ENCODE data around the gene CCNDBP1.
"Not testable (repeated sequence)": the region's sequence is repeated elsewhere in the genome, so short reads cannot be mapped to it uniquely, and the experiment has no call there.

The CCNDBP1 gene

DNA sequence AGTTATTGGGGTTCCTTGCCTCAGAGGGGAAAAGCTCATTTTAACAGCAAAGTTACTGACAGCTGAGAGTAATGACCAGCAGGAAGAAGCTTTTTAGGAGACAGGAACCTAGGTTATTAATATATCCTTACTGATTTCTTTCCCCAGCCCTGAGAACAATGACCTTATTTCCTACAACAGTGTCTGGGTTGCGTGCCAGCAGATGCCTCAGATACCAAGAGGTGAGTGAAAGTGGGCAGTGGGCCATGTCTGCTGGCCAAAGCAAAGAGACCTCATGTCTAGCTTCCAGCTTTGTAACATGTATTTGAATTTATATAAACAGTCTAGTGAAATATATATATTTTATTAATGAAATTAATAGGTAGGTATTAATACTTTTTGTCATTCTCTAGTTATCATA, 5.0 kb downstream of the CCNDBP1 start:
- Histone ChIP-seq H3K27me3 (replicated peaks) (no peaks in the 10 kb centered on the region), H3K4me3 (ENCODE audit: low read depth, low read length) (no peak overlapping the region), H3K36me3 (replicated peaks) (peaks cover 27% of the 10 kb centered on the region), H3K27ac (no peak overlapping the region)
- TF ChIP-seq, protein P1, sequence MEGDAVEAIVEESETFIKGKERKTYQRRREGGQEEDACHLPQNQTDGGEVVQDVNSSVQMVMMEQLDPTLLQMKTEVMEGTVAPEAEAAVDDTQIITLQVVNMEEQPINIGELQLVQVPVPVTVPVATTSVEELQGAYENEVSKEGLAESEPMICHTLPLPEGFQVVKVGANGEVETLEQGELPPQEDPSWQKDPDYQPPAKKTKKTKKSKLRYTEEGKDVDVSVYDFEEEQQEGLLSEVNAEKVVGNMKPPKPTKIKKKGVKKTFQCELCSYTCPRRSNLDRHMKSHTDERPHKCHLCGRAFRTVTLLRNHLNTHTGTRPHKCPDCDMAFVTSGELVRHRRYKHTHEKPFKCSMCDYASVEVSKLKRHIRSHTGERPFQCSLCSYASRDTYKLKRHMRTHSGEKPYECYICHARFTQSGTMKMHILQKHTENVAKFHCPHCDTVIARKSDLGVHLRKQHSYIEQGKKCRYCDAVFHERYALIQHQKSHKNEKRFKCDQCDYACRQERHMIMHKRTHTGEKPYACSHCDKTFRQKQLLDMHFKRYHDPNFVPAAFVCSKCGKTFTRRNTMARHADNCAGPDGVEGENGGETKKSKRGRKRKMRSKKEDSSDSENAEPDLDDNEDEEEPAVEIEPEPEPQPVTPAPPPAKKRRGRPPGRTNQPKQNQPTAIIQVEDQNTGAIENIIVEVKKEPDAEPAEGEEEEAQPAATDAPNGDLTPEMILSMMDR (IDR thresholded peaks at IDR 0.05; ENCODE audit: low read depth, low read length, missing control alignments) = no peak
- in situ Hi-C loops (cut with HindIII; ENCODE audit: low pct_ligation_motif_present, low sequenced_read_pairs) = no loop called here
- DNase-seq = no peak

DNA sequence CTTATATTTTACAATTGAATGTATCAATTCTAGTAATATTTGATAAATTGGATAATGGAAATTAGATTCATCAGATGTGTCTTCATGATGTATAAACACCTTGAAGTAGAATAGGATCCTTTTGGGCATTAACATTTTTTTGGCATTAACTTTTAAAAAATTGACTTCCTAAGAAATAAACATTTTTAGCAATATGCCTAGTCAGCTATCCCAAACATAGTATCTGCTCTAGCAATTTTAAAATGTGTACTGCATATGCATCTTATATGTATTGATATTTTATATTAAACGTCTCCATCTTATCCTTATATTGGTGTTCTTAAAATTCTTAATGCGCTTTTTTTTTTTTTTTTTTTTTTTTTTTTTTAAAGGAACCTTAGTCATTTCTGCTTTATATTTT, 8.5 kb downstream of the CCNDBP1 start:
- TF ChIP-seq, protein P1 (IDR thresholded peaks at IDR 0.05; ENCODE audit: low read depth, low read length, missing control alignments) = no peak
- in situ Hi-C loops (cut with HindIII; ENCODE audit: low pct_ligation_motif_present, low sequenced_read_pairs) = no loop called here
- DNase-seq = no peak
- Histone ChIP-seq H3K27me3 (replicated peaks) (no peaks in the 10 kb centered on the region), H3K36me3 (replicated peaks) (peaks cover 31% of the 10 kb centered on the region), H3K27ac (no peak overlapping the region), H3K4me3 (ENCODE audit: low read depth, low read length) (no peak overlapping the region)

DNA sequence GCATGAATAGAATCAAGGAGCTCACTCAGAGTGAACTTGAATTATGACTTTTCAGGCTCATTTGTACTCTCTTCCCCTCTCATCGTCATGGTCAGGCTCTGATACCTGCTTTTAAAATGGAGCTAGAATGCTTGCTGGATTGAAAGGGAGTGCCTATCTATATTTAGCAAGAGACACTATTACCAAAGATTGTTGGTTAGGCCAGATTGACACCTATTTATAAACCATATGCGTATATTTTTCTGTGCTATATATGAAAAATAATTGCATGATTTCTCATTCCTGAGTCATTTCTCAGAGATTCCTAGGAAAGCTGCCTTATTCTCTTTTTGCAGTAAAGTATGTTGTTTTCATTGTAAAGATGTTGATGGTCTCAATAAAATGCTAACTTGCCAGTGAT, 9.6 kb downstream of the CCNDBP1 start:
- Histone ChIP-seq H3K4me3 (ENCODE audit: low read depth, low read length) (no peak overlapping the region), H3K36me3 (replicated peaks) (peaks cover 31% of the 10 kb centered on the region), H3K27me3 (replicated peaks) (no peaks in the 10 kb centered on the region), H3K27ac (no peak overlapping the region)
- TF ChIP-seq, protein P1 (IDR thresholded peaks at IDR 0.05; ENCODE audit: low read depth, low read length, missing control alignments) = no peak
- in situ Hi-C loops (cut with HindIII; ENCODE audit: low pct_ligation_motif_present, low sequenced_read_pairs) = no loop called here
- no peak for DNase-seq

- Histone ChIP-seq H3K4me3 (ENCODE audit: low read depth, low read length) (no peak overlapping the region), H3K27me3 (replicated peaks) (no peaks in the 10 kb centered on the region), H3K36me3 (replicated peaks) (peaks cover 20% of the 10 kb centered on the region), H3K27ac (no peak overlapping the region)
- in situ Hi-C loops (cut with HindIII; ENCODE audit: low pct_ligation_motif_present, low sequenced_read_pairs) = no loop called here
- TF ChIP-seq, protein P1 (IDR thresholded peaks at IDR 0.05; ENCODE audit: low read depth, low read length, missing control alignments) = no peak
- no peak for DNase-seq
Observed at GRCh38 chr15:43196760-43197548, 11.8 kb downstream of the CCNDBP1 start.

DNA sequence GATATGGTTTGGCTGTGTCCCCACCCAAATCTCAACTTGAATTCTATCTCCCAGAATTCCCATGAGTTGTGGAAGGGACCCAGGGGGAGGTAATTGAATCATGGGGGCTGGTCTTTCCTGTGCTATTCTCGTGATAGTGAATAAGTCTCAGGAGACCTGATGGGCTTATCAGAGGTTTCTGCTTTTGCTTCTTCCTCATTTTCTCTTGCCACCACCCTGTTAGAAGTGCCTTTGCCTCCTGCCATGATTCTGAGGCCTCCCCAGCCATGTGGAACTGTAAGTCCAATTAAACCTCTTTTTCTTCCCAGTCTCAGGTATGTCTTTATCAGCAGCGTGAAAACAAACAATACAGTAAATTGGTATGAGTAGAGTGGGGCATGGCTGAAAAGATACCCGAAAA, 12.6 kb downstream of the CCNDBP1 start:
- H3K27me3 ChIP-seq (replicated peaks); H3K27ac ChIP-seq; H3K4me3 ChIP-seq (ENCODE audit: low read depth, low read length); in situ Hi-C loops (cut with HindIII; ENCODE audit: low pct_ligation_motif_present, low sequenced_read_pairs); DNase-seq: not testable (repeated sequence)
- H3K36me3 ChIP-seq (replicated peaks) = peaks cover 11% of the 10 kb centered on the region

GRCh38 chr15:43198556-43198955, 13.4 kb downstream of the CCNDBP1 start:
- H3K36me3 ChIP-seq (replicated peaks); H3K27ac ChIP-seq; H3K27me3 ChIP-seq (replicated peaks); DNase-seq; in situ Hi-C loops (cut with HindIII; ENCODE audit: low pct_ligation_motif_present, low sequenced_read_pairs); H3K4me3 ChIP-seq (ENCODE audit: low read depth, low read length): not testable (repeated sequence)

DNA sequence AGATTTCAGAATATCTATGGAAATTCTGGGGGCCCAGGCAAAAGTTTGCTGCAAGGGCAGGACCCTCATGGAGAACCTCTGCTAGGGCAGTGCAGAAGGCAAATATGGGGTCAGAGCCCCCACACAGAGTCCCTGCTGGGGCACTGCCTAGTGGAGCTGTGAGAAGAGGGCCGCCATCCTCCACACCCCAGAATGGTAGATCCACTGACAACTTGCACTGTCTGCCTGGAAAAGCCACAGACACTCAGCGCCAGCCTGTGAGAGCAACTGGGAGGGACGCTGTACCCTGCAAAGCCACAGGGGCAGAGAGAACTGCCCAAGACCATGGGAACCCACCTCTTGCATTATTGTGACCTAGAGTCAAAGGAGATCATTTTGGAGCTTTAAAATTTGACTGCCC, 13.8 kb downstream of the CCNDBP1 start:
- Histone ChIP-seq H3K27ac (no peak overlapping the region), H3K27me3 (replicated peaks) (no peaks in the 10 kb centered on the region), H3K4me3 (ENCODE audit: low read depth, low read length) (no peak overlapping the region), H3K36me3 (replicated peaks) (peaks cover 9% of the 10 kb centered on the region)
- in situ Hi-C loops (cut with HindIII; ENCODE audit: low pct_ligation_motif_present, low sequenced_read_pairs) = no loop called here
- DNase-seq = no peak
- TF ChIP-seq, protein P1 (IDR thresholded peaks at IDR 0.05; ENCODE audit: low read depth, low read length, missing control alignments) = no peak
